Testis (tissue), 3 donors: ENCODE results near the gene CT55. TPM values are rescaled to one million over a fixed set of nuclear protein-coding genes. Genes with fewer than 3 reads are reported as not detected.
"Not testable (repeated sequence)": the region's sequence is repeated elsewhere in the genome, so short reads cannot be mapped to it uniquely, and the experiment has no call there.

Experiments
- DNase-seq: peaks from one replicate; pipeline ENCODE4 v3.0.0-alpha.2; 2019
- H3K27ac ChIP-seq, 2 donors: fragments of 200-600 bp; sonication (generic); one replicate each; pipeline ENCODE4 v1.5.1; 2019
- H3K27me3 ChIP-seq: fragments of 200-600 bp; sonication (generic); one replicate; pipeline ENCODE4 v1.5.1; 2019
- H3K36me3 ChIP-seq: fragments of 200-600 bp; sonication (generic); one replicate; pipeline ENCODE4 v1.5.1; 2017; ENCODE audit warnings: low read depth; ENCODE audit errors: missing control alignments
- H3K4me1 ChIP-seq: fragments of 200-600 bp; sonication (generic); one replicate; pipeline ENCODE4 v1.5.1; 2019
- H3K4me3 ChIP-seq, 2 donors: fragments of 200-600 bp; sonication (generic); one replicate each; pipeline ENCODE4 v1.5.1; 2017 to 2019
- H3K9me3 ChIP-seq: fragments of 200-600 bp; sonication (generic); one replicate; pipeline ENCODE4 v1.5.1; 2017
- CTCF ChIP-seq, 3 experiments: fragments of 450-650 bp in 2 of 3; fragments of 200-600 bp in 1 of 3; sonication (generic) in 1 of 3; IDR thresholded peaks; one replicate each; pipeline ENCODE4 v1.5.1; 2016 to 2019; ENCODE audit warnings: antibody characterized with exemption in 3 of 3, mild to moderate bottlenecking in 2 of 3, moderate library complexity in 1 of 3
- POLR2A ChIP-seq: fragments of 450-650 bp; IDR thresholded peaks from one replicate; pipeline ENCODE4 v1.6.1; 2017; ENCODE audit warnings: antibody characterized with exemption, mild to moderate bottlenecking, moderate library complexity
- WGBS, 2 donors: methylation state at CpG; one replicate each; pipeline ENCODE4 v1.1.5; 2018; 5-methylcytosine and 5-hydroxymethylcytosine counted together
- intact Hi-C: fragments of 100-400 bp; cut with DNase I; formaldehyde crosslinking; loops from one replicate; pipeline ENCODE4 v1.15.1; 2023; ENCODE audit warnings: low total_unique reads
- polyA plus RNA-seq: library from polyadenylated mRNA; stranded (reverse); fragments of 350-450 nt; fragmentation: Illumina TruSeq; extraction: RNeasy Lipid Tissue Mini Kit (QIAGEN cat#74804); gene quantifications from one replicate; pipeline ENCODE4 v1.2.3, GENCODE V29; 2014; ENCODE audit warnings: low read depth, low replicate concordance; ENCODE audit not compliant: insufficient read depth
- total RNA-seq, 2 donors: library from RNA; depleted of rRNA; stranded (reverse); fragments of >200 nt; gene quantifications; one replicate each; pipeline ENCODE4 v1.2.3, GENCODE V29; 2016

CT55 gene
- total and polyA plus RNA-seq, 3 donors from 2014 or later, result 4.4 to 5.9 (median 4.5) TPM

GRCh38 chrX:135170468-135170867, 730 bp downstream of the CT55 start:
- Histone ChIP-seq H3K4me3 (no peak overlapping the region), H3K27me3 (no peaks in the 10 kb centered on the region), H3K27ac (no peak overlapping the region), H3K36me3 (no peaks in the 10 kb centered on the region), H3K4me1 (no peaks in the 10 kb centered on the region), H3K9me3 (no peaks in the 10 kb centered on the region)
- TF ChIP-seq CTCF (IDR thresholded peaks at IDR 0.05), result no peak
- 52 to 67% methylated on average over 3 to 10 of the region's 10 CpGs for WGBS, 2 donors
- no peak for DNase-seq
- intact Hi-C loops, result no loop called here

GRCh38 chrX:135169534-135169933, 1.7 kb downstream of the CT55 start:
- H3K4me3 ChIP-seq, H3K27ac ChIP-seq, H3K36me3 ChIP-seq, intact Hi-C loops, H3K27me3 ChIP-seq, DNase-seq, H3K4me1 ChIP-seq, H3K9me3 ChIP-seq: not testable (repeated sequence)
- 65 to 87% methylated on average over 3 of the region's 3 CpGs for WGBS, 2 donors

GRCh38 chrX:135168486-135168885, 2.7 kb downstream of the CT55 start:
- TF ChIP-seq CTCF (IDR thresholded peaks at IDR 0.05) (no peak), POLR2A (no peak)
- Histone ChIP-seq H3K36me3 (no peaks in the 10 kb centered on the region), H3K4me1 (no peaks in the 10 kb centered on the region), H3K27me3 (no peaks in the 10 kb centered on the region), H3K4me3 (no peak overlapping the region), H3K27ac (no peak overlapping the region), H3K9me3 (no peaks in the 10 kb centered on the region)
- DNase-seq, result no peak
- 44 to 57% methylated on average over 3 of the region's 3 CpGs for WGBS, 2 donors
- intact Hi-C loops, result no loop called here

- H3K36me3 ChIP-seq, H3K27ac ChIP-seq, H3K4me1 ChIP-seq, H3K27me3 ChIP-seq, intact Hi-C loops, H3K4me3 ChIP-seq, DNase-seq, H3K9me3 ChIP-seq: not testable (repeated sequence)
- no CpG with 5 or more reads among the region's 3 CpGs for WGBS, 2 donors
These were observed 16.5 kb downstream of the CT55 start for GRCh38 chrX:135154688-135155087.

- H3K36me3 ChIP-seq, intact Hi-C loops, H3K4me1 ChIP-seq, H3K4me3 ChIP-seq, H3K27me3 ChIP-seq, H3K9me3 ChIP-seq, DNase-seq, H3K27ac ChIP-seq: not testable (repeated sequence)
- no CpG with 5 or more reads among the region's 6 CpGs for WGBS, 2 donors
These were observed 45.1 kb downstream of the CT55 start for GRCh38 chrX:135126145-135126544.

GRCh38 chrX:135120056-135120576, 51.1 kb downstream of the CT55 start, which contains the start of gene ETDB:
Gene ETDB (minus strand): TSS chrX:135120526. CDS start chrX:135119261, 1,265 bp downstream.
- intact Hi-C loops, H3K4me1 ChIP-seq, H3K4me3 ChIP-seq, DNase-seq, H3K36me3 ChIP-seq, H3K27me3 ChIP-seq, H3K27ac ChIP-seq, H3K9me3 ChIP-seq: not testable (repeated sequence)
- no CpG with 5 or more reads among the region's 1 CpG for WGBS, 2 donors

GRCh38 chrX:135116064-135116463, 55.1 kb downstream of the CT55 start:
- H3K9me3 ChIP-seq, H3K27ac ChIP-seq, H3K27me3 ChIP-seq, H3K4me1 ChIP-seq, H3K4me3 ChIP-seq, intact Hi-C loops, DNase-seq, H3K36me3 ChIP-seq: not testable (repeated sequence)
- WGBS, 2 donors, result 83% methylated on average over 1 of the region's 2 CpGs; no CpG with 5 or more reads in 1 of the 2 donors
